NCI-H2227 (cell line): ENCODE measurements around the gene CD320.
"Not testable (repeated sequence)": the region's sequence is repeated elsewhere in the genome, so short reads cannot be mapped to it uniquely, and the experiment has no call there.

ENCODE experiments used
- DNase-seq: peaks from one replicate; lab custom pipeline; 2025; ENCODE audit not compliant: unreplicated experiment; lab: John Stamatoyannopoulos, UW

Gene CD320

DNA sequence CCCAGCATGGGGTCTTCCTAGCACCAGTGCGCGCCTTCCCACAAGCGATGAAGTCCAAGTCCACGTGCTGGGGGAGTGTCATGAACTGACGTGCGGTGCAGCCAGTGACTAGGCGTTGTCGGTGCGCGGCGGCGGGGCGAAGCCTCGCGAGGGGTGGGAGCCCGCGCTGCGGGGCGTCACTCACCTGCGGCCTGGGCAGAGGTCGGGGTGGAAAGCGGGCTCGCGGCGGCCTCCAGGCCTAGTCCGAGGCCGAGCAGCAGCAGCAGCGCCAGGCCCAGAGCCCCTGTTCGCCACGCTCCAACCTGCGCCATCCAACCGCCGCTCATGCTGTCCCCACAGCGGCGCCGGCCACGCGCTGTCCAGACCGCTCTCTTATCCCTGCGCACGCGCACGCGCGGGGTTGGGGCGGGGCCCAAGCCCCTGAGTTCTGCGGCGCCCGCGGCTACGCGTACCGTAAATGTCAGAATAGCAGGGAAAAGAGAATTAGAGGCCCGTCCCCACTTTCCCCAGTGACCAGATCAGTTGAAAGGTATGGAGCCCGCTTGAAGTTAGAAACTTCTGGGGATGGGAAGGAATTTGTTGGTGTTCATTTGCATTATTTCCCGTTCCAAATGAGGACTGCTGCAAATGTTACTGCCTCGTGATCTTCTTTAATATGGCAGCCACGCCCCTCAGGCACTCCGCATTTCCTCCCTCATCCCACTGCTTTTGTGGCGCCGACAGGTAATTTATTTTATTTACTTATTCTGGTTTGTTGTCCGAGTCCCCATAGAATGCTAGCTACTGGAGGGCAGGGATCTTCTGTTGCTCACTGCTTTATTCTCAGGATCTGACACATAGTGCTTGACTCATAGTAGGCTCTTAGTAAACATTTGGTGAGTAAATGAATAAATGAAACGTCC, at the start of gene CD320:
TSS of gene CD320 (minus strand) at position 394 of the 902 bp plus-strand sequence. CDS start at position 326, 68 bp downstream.
- DNase-seq: peak; percentile 93

DNA sequence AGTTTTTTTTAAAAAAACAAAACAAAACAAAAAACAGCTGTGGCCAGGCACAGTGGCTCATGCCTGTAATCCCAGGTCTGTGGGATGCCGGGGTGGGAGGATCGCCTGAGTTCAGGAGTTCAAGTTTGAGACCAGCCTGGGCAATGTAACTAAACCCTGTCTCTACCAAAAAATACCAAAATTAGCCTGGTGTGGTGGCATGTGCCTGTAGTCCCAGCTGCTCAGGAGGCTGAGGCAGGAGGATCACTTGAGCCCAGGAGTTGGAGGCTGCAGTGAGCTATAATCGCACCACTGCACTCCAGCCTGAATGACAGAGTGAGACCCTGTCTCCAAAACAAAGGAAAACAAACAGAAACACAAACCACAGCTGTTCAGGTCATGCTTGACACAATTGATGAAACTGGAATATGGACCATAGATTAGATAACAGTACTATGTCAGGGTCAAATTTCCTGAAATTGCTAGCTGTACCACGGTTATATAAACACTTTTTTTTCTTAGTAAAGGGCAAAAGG, 48.9 kb upstream of the CD320 start:
- DNase-seq: no peak

DNA sequence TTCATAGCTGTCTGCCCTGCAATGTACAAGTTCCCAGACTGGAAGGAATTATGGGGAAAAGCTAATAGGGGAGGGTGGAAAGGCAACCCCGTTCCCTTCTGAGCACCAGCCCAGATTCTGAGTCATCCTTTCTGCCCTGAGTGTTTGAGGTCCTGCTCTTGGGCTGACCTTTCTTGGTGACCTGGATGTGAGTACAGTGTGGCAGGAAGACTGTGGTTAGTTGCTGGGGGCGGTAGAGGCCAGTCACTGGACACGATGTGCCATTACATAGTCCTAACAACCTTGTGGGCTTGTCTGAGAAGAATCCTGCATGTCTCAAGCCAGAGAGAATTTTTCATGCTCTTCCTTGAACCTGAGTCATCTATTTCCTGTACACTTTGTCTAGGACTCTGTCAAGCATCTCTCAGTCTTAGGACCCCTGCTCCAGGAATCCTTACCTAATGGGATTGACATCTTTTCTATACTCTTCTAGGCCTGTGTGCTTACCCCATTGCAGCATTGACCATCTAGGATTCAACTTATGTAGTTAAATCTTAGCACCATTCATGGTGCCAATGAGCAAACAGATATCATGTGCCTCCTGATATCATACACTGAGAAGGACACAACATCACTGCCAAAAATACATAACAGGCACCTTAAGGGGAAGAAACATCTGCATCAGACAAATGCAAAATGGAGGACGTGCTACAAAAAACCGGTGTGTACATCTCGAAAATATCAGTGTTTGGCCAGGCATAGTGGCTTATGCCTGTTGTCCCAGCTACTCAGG, 47.7 kb upstream of the CD320 start:
- DNase-seq: no peak

DNA sequence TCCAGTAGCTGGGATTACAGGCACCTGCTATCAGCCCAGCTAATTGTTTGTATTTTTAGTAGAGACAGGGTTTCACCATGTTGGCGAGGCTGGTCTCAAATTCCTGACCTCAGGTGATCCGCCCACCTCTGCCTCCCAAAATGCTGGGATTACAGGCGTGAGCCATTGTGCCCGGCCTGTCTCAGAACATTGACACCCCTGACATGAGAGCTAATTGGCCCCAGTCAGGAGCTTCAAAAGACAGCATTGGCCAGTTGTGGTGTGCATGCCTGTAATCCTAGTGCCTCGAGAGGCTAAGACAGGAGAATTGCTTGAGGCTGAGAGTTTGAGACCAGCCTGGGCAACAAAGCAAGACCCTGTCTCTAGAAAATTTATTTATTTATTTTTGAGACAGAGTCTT, 44.7 kb upstream of the CD320 start:
- not testable (repeated sequence) for DNase-seq

DNA sequence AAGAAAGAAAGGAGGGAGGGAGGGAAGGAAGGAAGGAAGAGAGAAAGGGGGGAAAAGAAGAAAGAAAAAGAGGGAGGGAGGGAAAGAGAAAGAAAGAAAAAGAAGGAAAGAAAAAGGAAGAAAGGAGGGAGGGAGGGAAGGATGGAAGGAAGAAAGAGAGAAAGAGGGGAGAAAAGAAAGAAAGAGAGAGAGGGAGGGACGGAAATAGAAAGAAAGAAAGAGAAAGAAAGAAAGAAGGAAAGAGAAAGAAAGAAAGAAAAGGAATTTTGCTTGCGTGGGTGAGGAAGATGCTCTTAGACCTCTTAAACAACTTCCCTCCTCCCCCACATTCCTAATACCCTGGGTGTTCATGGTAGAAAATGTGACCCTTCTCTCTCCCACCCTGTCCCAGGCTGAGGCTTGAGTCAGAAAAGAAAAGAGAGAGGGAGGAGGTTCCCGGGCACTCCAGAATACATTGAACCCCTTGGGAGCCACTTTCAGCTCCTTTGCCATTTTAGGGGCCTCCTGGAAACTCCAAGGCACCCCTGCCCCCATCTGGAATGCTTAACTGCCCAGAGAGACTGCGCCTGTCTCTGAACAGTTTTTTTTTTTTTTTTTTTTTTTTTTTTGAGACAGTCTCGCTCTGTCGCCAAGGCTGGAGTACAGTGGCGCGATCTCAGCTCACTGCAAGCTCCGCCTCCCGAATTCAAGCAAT, 44.1 kb upstream of the CD320 start:
- DNase-seq: no peak

DNA sequence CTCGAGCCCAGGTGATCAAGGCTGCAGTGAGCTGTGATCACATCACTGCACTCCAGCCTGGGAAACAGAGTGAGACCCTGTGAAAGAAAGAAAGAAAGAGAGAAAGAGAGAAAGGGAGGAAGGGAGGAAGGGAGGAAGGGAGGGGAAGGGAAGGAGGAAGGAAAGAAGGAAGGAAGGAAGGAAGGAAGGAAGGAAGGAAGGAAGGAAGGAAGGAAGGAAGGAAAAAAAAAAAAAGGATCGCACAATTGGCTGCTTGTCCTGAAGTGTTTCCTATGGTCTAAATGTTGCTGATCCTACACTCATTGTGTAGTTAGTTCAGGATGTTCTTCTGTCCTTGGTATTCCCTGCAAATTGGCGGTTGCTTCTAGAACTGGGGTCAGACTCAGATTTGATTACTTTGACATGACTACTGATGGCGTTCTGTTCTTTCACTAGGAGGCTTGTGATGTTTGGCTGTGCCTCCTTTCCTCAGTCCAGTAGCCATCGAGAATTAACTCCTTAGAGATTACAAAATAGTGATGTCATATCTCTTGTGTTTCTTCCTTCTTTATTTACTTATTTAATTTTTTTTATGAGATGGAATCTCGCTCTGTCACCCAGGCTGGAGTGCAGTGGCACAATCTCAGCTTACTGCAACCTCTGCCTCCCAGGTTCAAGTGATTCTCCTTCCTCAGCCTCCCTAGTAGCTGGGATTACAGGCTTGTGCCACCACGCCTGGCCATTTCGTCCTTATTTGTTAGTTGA, 41.6 kb upstream of the CD320 start:
- DNase-seq: not testable (repeated sequence)

DNA sequence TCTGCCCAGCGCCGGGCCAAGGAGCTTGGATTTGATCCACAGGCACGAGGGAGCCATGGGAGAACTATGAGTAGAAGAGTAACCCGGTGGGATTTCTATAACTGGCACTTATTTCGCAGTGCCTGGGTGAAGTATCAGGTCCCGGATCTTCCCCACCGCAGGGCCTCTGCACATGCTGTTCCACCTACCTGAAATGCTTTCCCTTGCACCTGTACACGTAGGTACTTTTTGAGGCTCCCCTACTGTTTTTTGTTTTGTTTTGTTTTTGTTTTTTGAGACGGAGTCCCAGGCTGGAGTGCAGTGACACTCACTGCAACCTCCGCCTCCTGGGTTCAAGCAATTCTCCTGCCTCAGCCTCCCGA, 35.3 kb upstream of the CD320 start:
- no peak for DNase-seq

DNA sequence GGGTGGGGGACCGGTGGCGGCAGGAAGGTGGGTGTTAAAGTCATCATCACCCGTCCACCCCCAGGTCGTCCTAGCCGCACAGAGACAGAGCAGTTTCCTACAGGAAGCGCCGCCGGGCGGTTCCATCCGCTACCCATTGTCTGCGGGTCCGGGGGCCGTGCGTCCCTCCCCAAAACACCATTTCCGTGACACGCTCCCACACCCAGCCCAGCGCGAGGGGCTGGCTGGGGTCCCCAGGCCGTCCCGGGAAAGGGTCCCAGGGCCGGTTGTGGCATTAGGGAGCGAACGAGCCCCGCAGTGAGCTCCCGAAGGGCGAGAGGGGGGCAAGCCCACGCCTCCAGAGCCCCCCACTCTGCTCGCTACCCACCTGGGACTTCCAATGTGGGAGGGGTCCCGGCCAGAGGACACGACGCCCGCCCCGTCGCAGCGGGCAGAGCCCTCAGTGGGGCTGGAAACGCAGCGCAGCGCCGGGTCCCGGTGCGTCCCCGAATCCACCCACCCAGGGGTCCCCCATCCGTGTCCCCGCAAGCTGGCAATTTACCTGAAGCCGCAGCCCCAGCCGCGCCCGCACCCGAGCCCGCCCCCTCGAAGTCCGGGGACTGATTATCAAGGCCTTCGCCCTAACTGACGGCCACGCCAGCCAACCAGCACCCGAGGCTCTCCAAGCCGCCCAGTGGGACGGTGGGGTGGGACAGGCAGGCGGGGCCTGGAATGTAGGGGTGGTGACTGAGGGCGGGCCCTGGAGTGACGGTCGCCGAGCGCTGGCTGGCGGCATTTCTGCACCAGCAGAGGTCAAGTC, 34.7 kb upstream of the CD320 start, which contains the start of gene KANK3:
TSS of gene KANK3 (minus strand) at position 579 of the 799 bp plus-strand sequence. CDS start 5,434 bp downstream, outside the sequence.
- DNase-seq: peak; percentile 93

DNA sequence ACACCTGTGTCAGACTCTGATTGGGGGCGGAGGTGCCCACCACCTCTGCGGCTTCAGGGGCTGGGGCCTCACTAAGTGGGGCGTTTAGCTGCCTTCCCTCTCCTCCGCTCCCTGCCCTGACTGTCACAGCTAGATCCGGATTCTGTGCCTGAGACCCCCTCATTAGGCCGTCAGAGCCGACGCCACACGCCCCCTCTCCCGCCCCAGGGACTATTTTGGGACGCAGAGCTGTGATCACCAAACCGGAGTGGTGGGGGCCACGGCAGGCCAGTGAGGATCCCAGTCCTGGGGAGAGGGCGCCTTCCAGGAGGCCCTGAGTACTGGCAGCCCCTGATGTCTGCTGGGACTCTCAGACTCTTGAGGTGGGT, 34.1 kb upstream of the CD320 start:
- DNase-seq: no peak

DNA sequence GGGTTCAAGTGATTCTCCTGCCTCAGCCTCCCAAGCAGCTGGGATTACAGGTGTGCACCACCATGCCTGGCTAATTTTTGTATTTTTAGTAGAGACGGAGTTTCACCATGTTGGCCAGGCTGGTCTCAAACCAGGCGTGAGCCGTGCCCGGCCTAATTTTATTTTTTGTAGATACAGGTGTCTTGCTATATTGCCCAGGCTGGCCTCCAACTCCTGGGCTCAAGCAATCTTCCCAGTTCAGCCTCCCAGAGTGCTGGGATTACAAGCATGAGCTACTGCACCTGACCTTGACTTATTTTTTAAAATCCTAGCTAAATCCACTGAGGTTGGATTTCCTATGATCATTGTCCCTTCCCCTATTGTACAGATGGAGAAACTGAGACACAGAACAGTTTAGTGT, 33.3 kb upstream of the CD320 start:
- not testable (repeated sequence) for DNase-seq

DNA sequence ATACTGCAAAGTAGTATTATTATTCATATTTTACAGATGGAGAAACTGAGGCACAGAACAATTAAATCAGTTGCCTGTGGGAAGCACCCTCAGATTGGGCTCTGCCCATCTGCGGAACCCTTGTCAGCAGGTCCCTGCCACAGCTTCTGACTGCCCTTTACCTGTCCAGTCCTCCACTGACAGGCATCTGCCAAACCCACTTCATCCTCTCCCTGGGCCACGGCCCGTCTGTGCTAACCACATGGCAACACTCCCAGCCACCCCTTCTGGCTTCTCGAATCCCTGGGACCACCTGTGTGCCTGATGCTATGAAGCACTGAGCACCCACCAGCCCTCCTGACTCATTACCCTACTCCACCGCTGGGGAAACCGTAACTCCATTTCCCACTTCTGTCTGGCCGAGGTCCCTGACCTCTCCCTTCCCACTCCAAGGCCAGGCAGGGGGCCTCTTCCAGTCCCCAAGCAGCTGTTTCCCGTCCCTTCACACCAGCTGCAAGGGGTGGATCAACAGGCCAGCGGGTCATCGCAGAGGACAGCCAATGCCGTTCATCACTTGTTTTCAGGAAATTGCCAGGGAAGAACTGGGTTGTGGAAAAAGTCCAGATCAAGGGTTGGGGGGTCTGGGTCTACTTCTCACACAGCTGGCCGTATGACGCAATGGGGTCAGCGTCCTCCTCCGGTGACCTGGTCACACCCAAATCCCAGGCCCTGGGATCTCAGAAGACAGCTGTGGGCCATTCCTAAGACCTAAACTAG, 32.4 kb upstream of the CD320 start:
- DNase-seq: no peak

DNA sequence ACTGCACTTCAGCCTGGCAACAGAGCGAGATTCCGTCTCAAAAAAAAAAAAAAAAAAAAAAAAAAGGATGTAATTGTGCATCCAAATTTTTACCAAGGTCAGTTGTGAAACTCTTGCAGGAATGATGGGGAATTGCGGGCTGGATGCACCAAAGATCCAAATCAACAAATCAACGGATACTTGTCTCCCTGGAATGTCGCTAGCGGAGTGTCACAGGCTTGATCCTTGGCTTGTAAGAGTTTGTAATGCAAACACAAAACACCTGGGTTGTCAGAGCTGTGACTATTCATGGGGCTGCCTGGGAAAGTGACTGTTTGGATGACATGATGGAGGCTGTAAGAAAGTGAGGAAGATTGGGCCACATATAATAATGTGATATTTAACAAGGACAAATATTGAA, 30.7 kb upstream of the CD320 start:
- no peak for DNase-seq

DNA sequence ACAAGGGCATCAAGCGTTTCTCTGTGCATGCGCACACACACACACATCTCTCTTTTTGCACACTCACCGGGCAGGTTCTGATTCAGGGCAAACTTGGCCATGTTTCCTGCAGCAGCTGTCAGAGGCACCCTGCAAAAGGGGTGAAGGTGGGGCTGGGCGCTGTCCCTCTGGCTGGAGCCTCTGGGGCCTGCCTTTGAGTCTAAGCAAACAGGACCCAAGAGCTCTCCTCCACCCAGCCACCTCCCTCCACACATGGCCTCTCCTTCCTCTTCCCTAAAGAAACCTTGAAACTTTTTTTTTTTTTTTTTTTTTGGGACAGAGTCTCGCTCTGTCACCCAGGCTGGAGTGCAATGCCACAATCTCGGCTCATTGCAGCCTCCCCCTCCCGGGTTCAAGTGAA, 29.6 kb upstream of the CD320 start:
- DNase-seq: no peak

DNA sequence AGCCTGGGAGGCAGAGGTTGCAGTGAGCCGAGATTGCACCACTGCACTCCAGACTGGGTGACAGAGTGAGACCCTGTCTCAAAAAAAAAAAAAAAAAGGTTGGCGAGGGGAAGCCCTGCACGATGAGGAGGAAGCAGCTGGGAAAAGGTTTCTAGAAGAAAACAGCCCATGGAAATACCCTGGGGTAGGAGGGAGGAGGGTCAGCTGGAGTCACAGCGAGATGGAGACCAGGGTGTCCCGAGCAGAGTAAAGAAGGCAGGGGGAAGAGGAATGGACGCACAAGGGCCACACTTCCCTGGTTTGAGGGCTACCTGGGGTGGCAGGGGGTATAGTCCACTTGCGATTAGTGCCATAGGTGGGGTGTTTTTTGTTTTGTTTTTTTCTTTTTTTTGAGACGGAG, 28.5 kb upstream of the CD320 start:
- no peak for DNase-seq

DNA sequence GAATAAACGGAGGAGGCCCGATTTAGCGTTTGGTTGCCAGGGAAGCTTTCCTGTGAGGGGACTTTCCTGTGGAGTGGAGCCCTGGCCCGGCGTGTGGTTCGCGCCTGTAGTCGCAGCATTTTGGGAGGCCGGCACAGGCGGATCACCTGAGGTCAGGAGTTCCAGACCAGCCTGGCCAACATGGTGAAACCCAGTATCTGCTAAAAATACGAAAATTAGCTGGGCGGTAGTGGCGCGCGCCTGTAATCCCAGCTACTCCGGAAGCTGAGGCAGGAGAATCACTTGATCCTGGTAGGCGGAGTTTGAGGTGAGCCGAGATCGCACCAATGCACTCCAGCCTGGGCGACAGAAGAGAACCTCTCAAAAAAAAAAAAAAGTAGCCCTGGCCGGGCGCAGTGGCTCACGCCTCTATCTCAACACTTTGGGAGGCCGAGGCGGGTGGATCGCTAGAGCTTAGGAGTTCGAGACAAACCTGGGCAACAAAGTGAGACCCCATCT, 28.0 kb upstream of the CD320 start:
- DNase-seq: no peak

DNA sequence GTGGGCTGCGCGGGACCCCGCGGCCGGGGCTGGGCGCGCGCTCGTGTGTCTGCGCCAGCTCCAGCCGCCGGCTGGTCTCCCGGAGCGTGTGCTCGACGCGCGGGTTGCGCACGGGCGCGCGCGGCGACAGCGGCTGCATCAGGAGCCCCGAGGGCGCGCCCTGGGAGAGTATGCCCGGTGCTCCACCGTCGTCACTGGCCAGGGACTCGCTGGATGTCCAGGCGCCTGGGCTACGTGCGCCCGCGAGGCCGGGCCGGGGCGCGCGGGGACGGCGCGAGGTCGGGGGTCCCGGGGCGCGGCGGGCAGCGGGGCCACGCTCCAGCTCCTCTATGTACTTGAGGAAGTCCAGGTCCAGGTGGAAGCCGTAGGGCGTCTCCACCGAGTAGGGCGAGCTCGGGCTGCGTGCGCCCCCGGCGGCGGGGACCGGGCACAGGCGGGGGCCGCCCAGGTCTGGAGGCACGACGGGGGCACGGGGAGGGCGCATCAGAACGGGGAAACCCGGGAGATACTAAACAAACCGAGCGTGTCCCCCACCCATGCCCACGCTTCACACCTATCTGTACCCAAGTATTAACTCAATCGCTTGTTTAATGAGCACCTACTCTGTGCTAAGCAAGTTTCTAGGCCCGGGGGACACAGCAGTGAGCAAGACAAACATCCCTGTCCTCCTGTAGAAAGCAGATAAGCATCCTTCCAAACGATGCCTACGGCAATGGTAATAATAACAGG, 27.3 kb upstream of the CD320 start:
- DNase-seq: peak; percentile 46

DNA sequence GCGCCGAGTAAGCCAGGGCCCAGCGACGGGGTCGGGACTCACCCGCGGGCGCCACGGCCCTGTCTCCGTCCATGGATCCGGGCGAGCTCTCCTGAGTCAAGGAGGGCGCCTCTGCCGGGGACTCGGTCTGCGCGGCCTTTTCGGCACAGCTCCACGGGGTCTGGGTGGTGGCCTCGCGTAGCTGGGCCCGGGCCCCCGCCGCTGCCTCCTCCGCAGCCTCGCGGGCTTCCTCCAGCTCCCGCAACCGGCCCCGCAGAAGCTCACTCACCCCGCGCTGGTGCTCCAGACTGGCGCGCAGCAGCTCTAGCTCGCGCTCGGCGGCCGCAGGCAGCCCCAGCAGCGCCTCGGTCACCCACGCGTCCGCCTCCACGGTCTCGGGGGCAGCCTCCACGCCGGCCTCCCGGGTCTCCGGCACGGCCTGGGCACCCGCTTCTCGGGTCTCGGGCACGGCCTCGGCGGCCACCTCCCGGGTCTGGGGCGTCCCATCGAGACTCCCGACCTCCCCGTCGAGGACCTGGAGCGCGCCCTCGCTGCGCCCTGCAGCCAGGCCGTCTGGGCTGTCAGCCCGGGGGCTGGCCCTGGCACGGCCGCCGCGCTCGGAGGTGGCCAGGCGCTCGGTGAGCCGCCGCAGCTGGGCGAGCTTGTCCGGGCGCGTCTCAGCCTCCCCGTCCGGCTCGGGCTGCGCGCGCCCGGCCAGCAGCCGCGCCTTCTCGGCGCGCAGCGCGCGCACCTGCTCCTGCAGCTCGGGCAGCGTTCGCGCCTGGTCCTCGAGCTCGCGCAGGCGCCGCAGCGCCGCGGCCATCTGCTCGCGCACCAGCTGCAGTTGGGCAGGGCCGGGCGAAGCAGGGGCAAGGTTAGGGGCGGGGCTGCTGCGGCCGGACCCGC, 26.5 kb upstream of the CD320 start:
- DNase-seq: peak; percentile 88
